MM.1S (cell line): ENCODE results near the gene PRKCE.

Experiments
- DNase-seq: peaks from one replicate; pipeline ENCODE4 v3.0.0-alpha.2; 2015
- H2AFZ ChIP-seq: fragments of 300-600 bp; sonication (generic); 2 replicates; pipeline ENCODE4 v1.6.0; 2016; ENCODE audit warnings: antibody characterized with exemption, low read length
- H3F3A ChIP-seq: fragments of 300-600 bp; sonication (generic); 2 replicates; pipeline ENCODE4 v1.6.1; 2016; ENCODE audit warnings: mild to moderate bottlenecking, antibody characterized with exemption, low read length, moderate library complexity, mixed read lengths; ENCODE audit not compliant: insufficient read depth
- H3K27ac ChIP-seq: fragments of 300-600 bp; sonication (generic); 2 replicates; pipeline ENCODE4 v1.5.1; 2016; ENCODE audit warnings: mild to moderate bottlenecking, low read length
- H3K27me3 ChIP-seq: fragments of 300-600 bp; sonication (generic); replicated peaks from 2 replicates; pipeline ENCODE4 v1.6.0; 2016; ENCODE audit warnings: low read length; ENCODE audit not compliant: insufficient read depth
- H3K36me3 ChIP-seq: fragments of 300-600 bp; sonication (generic); replicated peaks from 2 replicates; pipeline ENCODE4 v1.6.1; 2016; ENCODE audit warnings: mild to moderate bottlenecking, low read length, mixed read lengths; ENCODE audit not compliant: insufficient read depth
- H3K4me1 ChIP-seq: fragments of 300-600 bp; sonication (generic); 2 replicates; pipeline ENCODE4 v1.6.1; 2016; ENCODE audit warnings: low read length, mixed read lengths
- H3K4me2 ChIP-seq: fragments of 300-600 bp; sonication (generic); 2 replicates; pipeline ENCODE4 v1.6.0; 2016; ENCODE audit warnings: low read depth, low read length
- H3K4me3 ChIP-seq: fragments of 300-600 bp; sonication (generic); 2 replicates; pipeline ENCODE4 v1.5.1; 2016; ENCODE audit warnings: low read length, mixed read lengths
- H3K79me2 ChIP-seq: fragments of 300-600 bp; sonication (generic); 2 replicates; pipeline ENCODE4 v1.6.1; 2016; ENCODE audit warnings: mixed run types, low read length, mixed read lengths
- H3K9ac ChIP-seq: fragments of 300-600 bp; sonication (generic); 2 replicates; pipeline ENCODE4 v1.6.1; 2016; ENCODE audit warnings: low read length, mixed read lengths
- H3K9me2 ChIP-seq: fragments of 300-600 bp; sonication (generic); replicated peaks from 2 replicates; pipeline ENCODE4 v1.6.1; 2016; ENCODE audit warnings: mild to moderate bottlenecking, low read length, mixed read lengths; ENCODE audit not compliant: insufficient read depth
- H3K9me3 ChIP-seq: fragments of 300-600 bp; sonication (generic); replicated peaks from 2 replicates; pipeline ENCODE4 v1.6.1; 2016; ENCODE audit warnings: mild to moderate bottlenecking, low read length, mixed read lengths; ENCODE audit not compliant: insufficient read depth
- H4K20me1 ChIP-seq: fragments of 300-600 bp; sonication (generic); 2 replicates; pipeline ENCODE4 v1.6.1; 2016; ENCODE audit warnings: mild to moderate bottlenecking, low read length, moderate library complexity, mixed read lengths; ENCODE audit not compliant: insufficient read depth
- EZH2 ChIP-seq: fragments of 300-600 bp; sonication (generic); optimal IDR thresholded peaks from 2 replicates; pipeline ENCODE3; 2017; ENCODE audit warnings: low read depth, mild to moderate bottlenecking, antibody characterized with exemption, low read length, mixed read lengths
- EZH2phosphoT487 ChIP-seq: fragments of 300-600 bp; sonication (generic); IDR thresholded peaks from 2 replicates; pipeline ENCODE4 v1.6.1; 2018; ENCODE audit warnings: antibody characterized with exemption, low read length
- TF ChIP-seq, protein P1 (sequence below): fragments of 300-600 bp; sonication (generic); IDR thresholded peaks from 2 replicates; pipeline ENCODE4 v1.5.1; 2016; ENCODE audit warnings: antibody characterized with exemption, low read length, mixed read lengths

PRKCE gene

GRCh38 chr2:45700407-45701013, 49.0 kb downstream of the PRKCE start:
- TF ChIP-seq EZH2 (no peak), EZH2phosphoT487 (no peak)
- TF ChIP-seq, protein P1, sequence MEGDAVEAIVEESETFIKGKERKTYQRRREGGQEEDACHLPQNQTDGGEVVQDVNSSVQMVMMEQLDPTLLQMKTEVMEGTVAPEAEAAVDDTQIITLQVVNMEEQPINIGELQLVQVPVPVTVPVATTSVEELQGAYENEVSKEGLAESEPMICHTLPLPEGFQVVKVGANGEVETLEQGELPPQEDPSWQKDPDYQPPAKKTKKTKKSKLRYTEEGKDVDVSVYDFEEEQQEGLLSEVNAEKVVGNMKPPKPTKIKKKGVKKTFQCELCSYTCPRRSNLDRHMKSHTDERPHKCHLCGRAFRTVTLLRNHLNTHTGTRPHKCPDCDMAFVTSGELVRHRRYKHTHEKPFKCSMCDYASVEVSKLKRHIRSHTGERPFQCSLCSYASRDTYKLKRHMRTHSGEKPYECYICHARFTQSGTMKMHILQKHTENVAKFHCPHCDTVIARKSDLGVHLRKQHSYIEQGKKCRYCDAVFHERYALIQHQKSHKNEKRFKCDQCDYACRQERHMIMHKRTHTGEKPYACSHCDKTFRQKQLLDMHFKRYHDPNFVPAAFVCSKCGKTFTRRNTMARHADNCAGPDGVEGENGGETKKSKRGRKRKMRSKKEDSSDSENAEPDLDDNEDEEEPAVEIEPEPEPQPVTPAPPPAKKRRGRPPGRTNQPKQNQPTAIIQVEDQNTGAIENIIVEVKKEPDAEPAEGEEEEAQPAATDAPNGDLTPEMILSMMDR, result no peak
- Histone ChIP-seq H3K9ac (no peak overlapping the region), H3F3A (no peaks in the 10 kb centered on the region), H4K20me1 (no peaks in the 10 kb centered on the region), H3K27ac (no peak overlapping the region), H3K36me3 (no peaks in the 10 kb centered on the region), H3K79me2 (0 out of 2 replicates have a peak, but pooled peaks cover 6% of the 10 kb centered on the region), H3K27me3 (no peaks in the 10 kb centered on the region), H3K4me3 (no peak overlapping the region), H3K4me2 (peak overlapping the region; percentile 39; the same call in 1 of the 2 replicates), H3K4me1 (peaks cover 11% of the 10 kb centered on the region; the same call in 1 of the 2 replicates), H3K9me3 (no peaks in the 10 kb centered on the region), H3K9me2 (no peaks in the 10 kb centered on the region), H2AFZ (no peak overlapping the region)
- no peak for DNase-seq

DNA sequence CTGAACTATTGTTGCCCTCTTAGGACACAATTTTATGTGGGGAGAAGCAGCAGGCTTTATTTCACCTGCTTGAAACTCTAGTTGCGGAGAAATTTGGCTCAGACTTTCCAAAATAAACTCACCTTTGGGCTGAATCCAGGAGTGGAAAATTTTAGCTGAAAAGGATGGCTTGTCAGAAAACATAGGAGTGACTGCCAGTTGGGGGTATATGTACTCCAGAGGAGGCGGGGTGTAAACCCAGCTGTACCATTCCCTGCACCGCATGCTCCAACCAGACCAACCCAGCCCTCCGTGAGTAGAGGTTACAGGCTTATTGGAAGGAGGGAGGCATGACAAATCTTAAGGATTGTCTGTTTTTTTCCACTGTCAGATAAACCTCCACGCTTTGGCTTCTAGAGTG, 53.8 kb downstream of the PRKCE start:
- Histone ChIP-seq H3K27me3 (no peaks in the 10 kb centered on the region), H3K4me2 (no peak overlapping the region), H3K9ac (no peak overlapping the region), H4K20me1 (no peaks in the 10 kb centered on the region), H3K36me3 (no peaks in the 10 kb centered on the region), H3K27ac (no peak overlapping the region), H3K4me1 (peaks cover 2% of the 10 kb centered on the region; the same call in 1 of the 2 replicates), H3K9me2 (no peaks in the 10 kb centered on the region), H3F3A (no peaks in the 10 kb centered on the region), H3K79me2 (no peaks in the 10 kb centered on the region), H3K9me3 (no peaks in the 10 kb centered on the region), H2AFZ (no peak overlapping the region), H3K4me3 (no peak overlapping the region)
- no peak for DNase-seq
- TF ChIP-seq EZH2phosphoT487 (no peak), EZH2 (no peak)
- TF ChIP-seq, protein P1, result no peak

DNA sequence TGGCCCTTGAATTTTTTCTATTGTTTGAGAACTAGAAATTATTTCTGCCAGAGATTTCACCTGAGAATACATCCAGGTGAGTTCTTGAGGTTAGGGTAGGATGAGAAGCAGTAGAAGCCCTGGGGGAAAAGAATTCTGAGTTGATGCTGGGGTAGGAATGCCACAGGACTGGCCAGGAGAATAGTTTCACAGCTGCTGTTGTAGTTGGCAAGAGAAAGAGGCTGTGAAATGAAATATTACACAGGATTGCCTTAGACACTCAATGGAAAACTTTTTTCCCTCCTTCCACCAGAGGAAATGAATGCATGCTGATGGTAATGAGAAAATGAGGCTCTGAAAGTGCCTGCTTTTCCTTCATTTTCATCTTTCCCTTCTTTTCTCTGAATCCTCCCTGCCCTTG, 54.6 kb downstream of the PRKCE start:
- no peak overlapping the region for H3K27ac ChIP-seq
- H2AFZ ChIP-seq, result no peak overlapping the region
- H3F3A ChIP-seq, result no peaks in the 10 kb centered on the region
- DNase-seq, result no peak
- no peaks in the 10 kb centered on the region for H3K27me3 ChIP-seq
- H3K36me3 ChIP-seq, result no peaks in the 10 kb centered on the region
- H3K9me2 ChIP-seq, result no peaks in the 10 kb centered on the region
- H3K4me1 ChIP-seq, result no peaks in the 10 kb centered on the region
- no peaks in the 10 kb centered on the region for H3K79me2 ChIP-seq
- H4K20me1 ChIP-seq, result no peaks in the 10 kb centered on the region
- no peak overlapping the region for H3K4me3 ChIP-seq
- H3K9ac ChIP-seq, result no peak overlapping the region
- H3K4me2 ChIP-seq, result no peak overlapping the region
- H3K9me3 ChIP-seq, result no peaks in the 10 kb centered on the region
- TF ChIP-seq, protein P1, result no peak
- TF ChIP-seq EZH2 (no peak), EZH2phosphoT487 (no peak)
